GM19463 (cell line): ENCODE data around the gene CALHM1.
A peak's percentile ranks its signal among the peaks of the same experiment; 100 is the strongest.
"Not testable (repeated sequence)": the region's sequence is repeated elsewhere in the genome, so short reads cannot be mapped to it uniquely, and the experiment has no call there.

Source experiments
- ATAC-seq: cut with Tn5 transposase; IDR thresholded peaks from one replicate; pipeline ENCODE4 v1.9.1; 2021; ENCODE audit warnings: mild to moderate bottlenecking, moderate library complexity; ENCODE audit not compliant: unreplicated experiment

The CALHM1 gene

DNA sequence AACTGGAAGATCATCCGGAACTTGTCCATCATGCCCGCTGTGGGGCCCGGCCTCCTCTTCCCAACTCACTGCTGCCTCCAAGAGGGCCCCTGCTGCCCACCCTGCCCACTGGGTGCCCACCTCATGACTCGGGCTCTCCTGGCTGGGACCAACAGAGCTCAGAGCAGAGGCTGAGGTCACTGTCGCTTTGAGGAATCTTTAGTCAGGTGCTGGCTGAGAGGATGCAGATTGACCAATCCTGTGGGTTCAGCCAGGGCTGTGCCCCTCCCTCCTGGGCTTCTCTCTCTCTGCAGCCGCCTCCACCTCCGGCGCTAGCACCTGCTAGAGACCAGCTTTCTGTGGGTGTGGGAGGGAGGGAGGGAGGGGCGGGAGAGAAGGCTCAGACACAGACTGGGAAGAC is at the start of gene CALHM1:
Gene CALHM1 (minus strand): TSS at position 181 of the 400 bp plus-strand sequence. CDS start 149 bp downstream, at position 32.
- peak; percentile 96 for ATAC-seq

DNA sequence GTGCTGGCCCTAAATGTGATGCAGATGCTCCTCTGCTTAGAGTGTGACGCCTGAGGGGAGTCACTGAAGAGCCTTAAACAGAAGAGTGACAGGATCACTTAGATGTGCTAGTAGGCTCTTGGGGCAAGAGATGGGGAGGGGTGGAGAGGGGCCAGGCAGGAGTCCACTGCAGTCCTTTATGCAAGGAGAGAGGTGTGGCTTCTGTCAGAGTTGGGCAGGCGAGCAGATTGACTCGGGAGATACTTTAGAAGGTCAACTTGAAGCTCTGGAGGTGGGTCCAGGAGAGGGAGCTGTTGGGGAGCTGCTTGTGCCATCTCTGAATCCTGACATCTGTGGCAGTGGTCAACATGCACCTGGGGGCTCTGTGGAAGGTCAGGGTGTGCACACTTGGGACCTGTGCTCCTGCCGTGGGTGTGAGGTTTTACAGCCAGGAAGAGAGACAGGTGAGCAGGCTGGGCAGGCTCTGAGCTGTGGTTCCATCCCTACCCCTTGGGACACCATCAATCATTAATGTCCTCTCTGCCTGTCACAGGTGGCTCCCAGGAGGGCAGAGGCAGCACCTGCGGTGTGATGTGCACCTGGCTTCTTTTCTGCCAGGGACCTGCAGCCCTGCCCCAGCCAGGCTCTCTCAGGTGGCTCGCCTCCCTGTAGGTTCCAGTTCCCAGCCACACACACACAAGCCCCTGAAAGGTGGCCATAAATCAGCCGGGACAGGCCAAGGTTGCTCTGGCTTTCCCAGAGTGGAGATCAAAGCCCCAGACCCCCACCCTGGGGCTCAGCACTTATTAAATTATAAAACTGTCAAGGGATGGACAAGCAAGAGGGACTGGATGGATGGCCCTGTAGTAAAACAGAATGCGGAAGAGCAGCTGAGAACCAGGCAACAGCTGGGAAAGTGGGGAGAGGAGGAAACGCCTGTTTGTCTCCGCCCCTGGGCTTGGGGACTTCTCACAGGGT is 48.8 kb upstream of the CALHM1 start:
- no peak for ATAC-seq

GRCh38 chr10:103506061-103506460 is 47.4 kb upstream of the CALHM1 start:
- ATAC-seq: no peak

- no peak for ATAC-seq
These were observed 45.6 kb upstream of the CALHM1 start for GRCh38 chr10:103504181-103504783.

GRCh38 chr10:103503777-103504176 is 45.1 kb upstream of the CALHM1 start:
- ATAC-seq: not testable (repeated sequence)

GRCh38 chr10:103502849-103503660 is 44.4 kb upstream of the CALHM1 start:
- ATAC-seq: no peak

DNA sequence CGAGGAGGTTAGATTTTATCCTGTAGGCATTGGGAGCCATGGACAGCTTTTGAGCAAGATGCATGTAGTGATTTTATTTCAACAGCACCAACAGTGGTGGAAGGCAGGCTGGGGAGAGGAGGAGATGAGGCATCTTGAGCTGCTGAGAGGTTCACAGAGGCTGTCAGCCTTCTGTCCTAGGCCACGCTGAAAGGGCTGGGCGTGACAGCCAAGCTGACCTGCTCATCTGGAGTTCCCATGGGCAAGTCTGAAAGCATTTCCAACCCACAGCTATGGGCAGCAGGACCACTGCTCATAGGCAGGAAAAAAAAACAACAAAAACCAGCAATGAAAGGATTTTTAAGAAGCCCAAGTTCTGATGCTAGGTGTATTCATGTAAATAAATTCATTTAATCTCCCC is 42.5 kb upstream of the CALHM1 start:
- no peak for ATAC-seq

- ATAC-seq: no peak
These were observed 41.8 kb upstream of the CALHM1 start for GRCh38 chr10:103500481-103500880.

- no peak for ATAC-seq
These were observed 41.2 kb upstream of the CALHM1 start for GRCh38 chr10:103499881-103500280.

- no peak for ATAC-seq
These were observed 40.4 kb upstream of the CALHM1 start for GRCh38 chr10:103498936-103499638.

DNA sequence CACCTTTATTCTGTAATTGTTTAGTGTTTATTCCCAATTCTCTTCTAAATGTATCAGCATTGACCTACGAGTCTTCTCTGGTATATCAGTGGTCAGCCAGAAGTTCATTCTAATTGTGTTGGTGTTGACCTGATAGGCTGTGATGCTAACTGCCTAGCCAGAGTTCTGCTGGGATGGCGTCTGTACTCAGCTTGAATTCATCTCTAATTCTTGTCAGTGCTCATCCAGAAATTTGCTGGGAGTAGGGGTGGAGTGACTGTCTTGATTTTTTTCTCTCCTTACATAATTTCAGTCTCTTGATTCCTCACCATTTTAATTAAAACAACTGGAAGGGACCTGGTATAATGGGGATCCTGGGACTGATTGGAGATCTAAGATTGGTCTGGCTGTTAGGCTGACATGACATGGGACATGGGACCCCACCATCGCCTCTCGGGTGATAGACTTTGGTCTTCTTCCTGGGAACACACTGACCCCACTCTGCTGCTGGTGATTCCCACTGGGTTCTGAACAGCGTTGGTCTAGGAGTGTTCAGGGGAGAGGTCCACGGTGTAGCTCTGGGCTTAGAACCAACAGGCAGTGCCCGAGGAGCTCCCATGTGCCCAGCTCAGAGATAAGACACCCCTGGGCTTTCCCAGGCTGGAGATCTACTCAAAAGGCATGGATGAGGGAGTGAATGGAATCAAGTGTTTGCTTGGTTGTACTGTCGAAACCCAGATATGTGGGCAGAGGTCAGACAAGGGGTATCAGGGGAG is 38.6 kb upstream of the CALHM1 start:
- ATAC-seq: no peak

- no peak for ATAC-seq
These were observed 36.6 kb upstream of the CALHM1 start for GRCh38 chr10:103495321-103495720.

- no peak for ATAC-seq
These were observed 35.5 kb upstream of the CALHM1 start for GRCh38 chr10:103493916-103494877.

DNA sequence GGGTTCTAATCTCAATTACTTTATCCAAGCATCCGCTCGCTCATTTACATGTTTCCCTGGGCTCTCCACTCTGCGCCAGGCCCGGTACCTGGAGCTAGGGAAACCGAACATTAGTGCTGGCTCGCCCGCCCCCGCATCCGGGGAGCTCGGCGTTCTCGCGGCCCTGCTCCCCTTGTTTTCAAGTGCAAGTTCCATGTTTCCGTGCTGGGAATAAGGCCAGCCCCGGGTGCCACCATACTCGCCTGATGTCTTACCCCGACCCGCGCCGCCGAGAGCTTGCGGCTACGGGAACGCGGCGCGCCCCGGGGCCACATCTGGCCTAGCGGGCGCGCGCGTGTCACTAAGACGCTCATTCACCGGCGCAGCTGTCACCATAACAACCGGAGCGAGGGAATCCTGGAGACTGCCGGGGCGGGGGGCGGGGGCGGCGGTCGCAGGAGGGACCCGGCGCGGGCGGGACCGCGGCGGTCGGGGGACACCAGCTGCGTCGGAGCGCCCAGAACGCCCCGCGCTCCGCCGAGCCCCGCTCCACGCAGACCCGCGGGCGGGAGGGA is 34.7 kb upstream of the CALHM1 start, which contains the start of gene NEURL1:
Gene NEURL1 (plus strand): TSS at position 344 of the 554 bp plus-strand sequence. CDS start 683 bp downstream, outside the sequence.
- no peak for ATAC-seq

DNA sequence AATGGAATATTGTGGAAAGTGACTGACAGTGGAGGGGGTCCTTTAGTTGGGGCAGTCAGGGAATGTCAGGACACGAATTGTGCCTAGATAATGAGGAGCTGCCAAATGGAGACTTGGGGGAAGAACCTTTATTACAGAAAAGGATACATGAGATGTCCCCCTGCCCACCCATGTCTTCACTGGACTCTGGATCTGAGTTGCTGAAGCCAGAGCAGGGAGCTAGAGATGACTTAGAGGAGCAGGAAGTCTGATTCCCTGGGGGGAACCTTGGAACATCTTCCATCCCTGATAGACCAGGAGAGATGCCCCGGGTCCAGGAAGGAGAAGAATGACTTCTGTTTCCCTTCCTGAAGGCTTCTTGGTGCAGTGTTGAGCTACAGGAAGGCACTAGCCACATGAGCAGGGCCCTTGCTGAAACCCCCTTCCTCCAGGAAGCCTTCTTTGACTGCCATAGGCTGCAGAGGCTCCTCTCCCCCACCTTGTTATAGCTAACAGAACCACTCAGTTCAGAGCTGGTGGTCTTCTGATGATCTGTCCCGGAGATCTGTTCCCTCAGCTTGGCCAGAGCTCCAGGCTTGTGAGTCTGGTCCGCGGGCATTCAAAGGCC is 34.1 kb upstream of the CALHM1 start:
- no peak for ATAC-seq

DNA sequence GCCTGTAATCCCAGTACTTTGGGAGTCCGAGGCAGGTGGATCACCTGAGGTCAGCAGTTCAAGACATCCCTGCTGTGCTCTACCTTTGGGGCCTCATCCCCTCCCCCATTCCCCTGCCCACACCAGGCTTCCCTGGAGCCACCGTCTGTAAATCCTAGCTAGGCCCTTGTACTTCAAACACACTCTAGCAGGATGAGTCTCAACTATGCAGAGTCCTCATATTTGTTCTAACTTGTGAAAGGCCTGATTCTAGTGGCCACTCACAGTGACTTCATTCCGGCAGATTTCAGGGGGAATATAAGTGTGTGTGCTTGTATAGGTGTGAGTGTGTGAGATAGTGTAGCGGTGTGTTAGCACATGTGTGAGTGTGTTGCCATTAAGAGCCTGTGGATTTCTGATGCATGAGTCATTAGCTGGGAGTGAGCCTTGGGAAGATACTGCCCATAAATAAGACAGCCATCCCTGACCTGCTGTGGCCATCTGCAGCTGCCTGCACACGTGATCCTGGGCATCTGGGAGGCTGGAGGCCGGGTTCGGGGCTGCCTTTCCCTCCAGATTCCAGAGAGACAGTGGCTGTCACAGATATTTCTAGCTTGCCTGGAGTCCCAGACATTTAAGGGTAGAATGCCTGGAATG is 33.1 kb upstream of the CALHM1 start:
- ATAC-seq: no peak

DNA sequence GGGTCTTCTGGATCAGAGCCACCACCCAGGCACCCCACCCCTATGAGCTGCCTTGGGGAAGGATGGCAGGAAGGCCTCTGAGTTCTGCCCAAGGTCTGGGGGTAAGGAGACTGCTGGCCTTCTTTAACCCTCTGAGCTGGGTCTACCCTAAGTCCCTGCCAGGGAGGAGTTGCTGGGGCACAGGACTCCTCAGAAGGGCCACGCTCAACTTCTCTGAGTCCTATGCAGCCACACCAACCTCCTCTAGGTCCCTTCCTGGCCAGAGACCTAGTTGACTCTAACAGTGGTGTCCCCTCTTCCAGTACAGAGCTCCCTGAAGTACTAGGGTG is 32.2 kb upstream of the CALHM1 start:
- ATAC-seq: no peak

DNA sequence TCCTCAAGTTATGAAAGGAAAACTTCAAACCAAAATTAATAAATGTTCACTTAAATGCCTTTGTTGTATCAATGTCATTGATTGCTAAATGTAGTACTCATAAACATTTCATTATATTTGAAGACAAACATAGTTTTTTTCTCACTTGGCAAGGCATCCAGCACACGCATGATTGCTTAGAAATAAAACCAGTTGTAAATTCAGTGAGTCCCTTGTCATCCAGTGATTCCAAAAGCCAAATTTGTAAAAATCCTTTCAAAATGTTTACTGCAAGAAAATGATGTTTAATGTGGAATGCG is 28.7 kb upstream of the CALHM1 start:
- ATAC-seq: no peak
